HG03095 (cell line): ENCODE measurements around the gene KLK3.
"Not testable (repeated sequence)": the region's sequence is repeated elsewhere in the genome, so short reads cannot be mapped to it uniquely, and the experiment has no call there.

Experiments used
- ATAC-seq: cut with Tn5 transposase; IDR thresholded peaks from one replicate; pipeline ENCODE4 v1.9.1; 2021; ENCODE audit warnings: moderate library complexity; ENCODE audit not compliant: unreplicated experiment

The KLK3 gene

GRCh38 chr19:50859849-50860248, 5.1 kb downstream of the KLK3 start:
- ATAC-seq = no peak

- ATAC-seq = no peak
These were observed 6.3 kb downstream of the KLK3 start for GRCh38 chr19:50861010-50861409.

GRCh38 chr19:50861496-50862286, 7.0 kb downstream of the KLK3 start:
- no peak for ATAC-seq

- no peak for ATAC-seq
These were observed 14.8 kb downstream of the KLK3 start for GRCh38 chr19:50869479-50869878.

- no peak for ATAC-seq
These were observed 15.8 kb downstream of the KLK3 start for GRCh38 chr19:50870417-50871089.

- ATAC-seq = no peak
These were observed 18.3 kb downstream of the KLK3 start, which contains the start of gene KLK2 for GRCh38 chr19:50873056-50873455. TSS of gene KLK2 (plus strand) at chr19:50873439. CDS start at chr19:50873474, 35 bp downstream.

- ATAC-seq = no peak
These were observed 19.5 kb downstream of the KLK3 start for GRCh38 chr19:50874211-50874610.

- no peak for ATAC-seq
These were observed 21.2 kb downstream of the KLK3 start for GRCh38 chr19:50875795-50876422.

GRCh38 chr19:50876456-50876855, 21.7 kb downstream of the KLK3 start:
- ATAC-seq = no peak

GRCh38 chr19:50877338-50877737, 22.6 kb downstream of the KLK3 start:
- ATAC-seq = no peak

GRCh38 chr19:50878851-50879250, 24.1 kb downstream of the KLK3 start:
- no peak for ATAC-seq

GRCh38 chr19:50880241-50880640, 25.5 kb downstream of the KLK3 start:
- ATAC-seq = no peak

- no peak for ATAC-seq
These were observed 27.5 kb downstream of the KLK3 start for GRCh38 chr19:50882188-50882587.

- no peak for ATAC-seq
These were observed 34.9 kb downstream of the KLK3 start for GRCh38 chr19:50889638-50890037.

- no peak for ATAC-seq
These were observed 35.9 kb downstream of the KLK3 start for GRCh38 chr19:50890422-50891252.

GRCh38 chr19:50891253-50891625, 36.5 kb downstream of the KLK3 start:
- no peak for ATAC-seq

- no peak for ATAC-seq
These were observed 38.5 kb downstream of the KLK3 start for GRCh38 chr19:50893047-50893736.

- no peak for ATAC-seq
These were observed 40.0 kb downstream of the KLK3 start for GRCh38 chr19:50894478-50895356.

GRCh38 chr19:50896089-50896590, 41.4 kb downstream of the KLK3 start:
- ATAC-seq = not testable (repeated sequence)
